Activated CD4-positive, alpha-beta T cell treated with anti-CD3 and anti-CD28 coated beads, Interleukin-2, amount 50 U/mL, for 16 hours (primary cell): ENCODE results near the gene TMEM178A.
"Not testable (repeated sequence)": the region's sequence is repeated elsewhere in the genome, so short reads cannot be mapped to it uniquely, and the experiment has no call there.

ENCODE experiments used
- DNase-seq: peaks from one replicate; pipeline ENCODE4 v3.0.0-alpha.2; 2020

Gene TMEM178A

DNA sequence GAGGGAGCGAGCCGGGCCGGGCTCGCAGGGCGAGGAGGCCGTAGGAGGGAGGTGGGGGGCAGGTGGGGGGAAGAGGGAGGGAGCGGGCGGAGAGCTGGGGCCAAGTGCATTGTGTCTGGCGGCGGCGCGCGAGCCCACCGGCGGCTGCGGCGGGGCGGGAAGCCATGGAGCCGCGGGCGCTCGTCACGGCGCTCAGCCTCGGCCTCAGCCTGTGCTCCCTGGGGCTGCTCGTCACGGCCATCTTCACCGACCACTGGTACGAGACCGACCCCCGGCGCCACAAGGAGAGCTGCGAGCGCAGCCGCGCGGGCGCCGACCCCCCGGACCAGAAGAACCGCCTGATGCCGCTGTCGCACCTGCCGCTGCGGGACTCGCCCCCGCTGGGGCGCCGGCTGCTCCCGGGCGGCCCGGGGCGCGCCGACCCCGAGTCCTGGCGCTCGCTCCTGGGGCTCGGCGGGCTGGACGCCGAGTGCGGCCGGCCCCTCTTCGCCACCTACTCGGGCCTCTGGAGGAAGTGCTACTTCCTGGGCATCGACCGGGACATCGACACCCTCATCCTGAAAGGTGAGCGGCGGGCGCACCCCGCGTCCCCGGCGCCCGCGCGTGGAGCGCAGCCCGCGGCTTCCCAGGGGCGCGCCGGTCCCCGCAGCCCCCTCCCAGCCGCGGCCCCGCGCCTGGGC, at the start of gene TMEM178A:
TSS of gene TMEM178A (plus strand) at position 107 of the 680 bp plus-strand sequence. CDS start at position 165, 58 bp downstream.
- DNase-seq, result no peak

DNA sequence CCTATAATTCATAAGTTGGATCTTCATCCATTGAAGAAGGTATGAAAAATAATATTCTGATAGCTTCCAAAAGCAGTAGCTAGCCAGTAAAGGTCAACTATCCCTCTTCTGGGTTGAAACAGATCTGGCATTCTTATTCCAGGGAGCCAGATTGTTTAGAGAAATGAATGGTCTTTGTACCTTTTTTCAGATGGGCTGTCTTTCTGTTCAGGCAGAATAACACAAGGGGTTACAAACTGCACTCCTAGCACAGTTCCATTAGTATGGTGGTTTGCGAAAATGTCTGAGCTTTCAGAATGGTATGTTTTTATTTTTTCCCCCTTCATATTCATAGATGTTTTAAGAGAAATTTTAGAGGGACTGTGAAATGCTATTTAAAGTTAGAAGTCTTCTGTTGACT, 47.5 kb upstream of the TMEM178A start:
- no peak for DNase-seq

DNA sequence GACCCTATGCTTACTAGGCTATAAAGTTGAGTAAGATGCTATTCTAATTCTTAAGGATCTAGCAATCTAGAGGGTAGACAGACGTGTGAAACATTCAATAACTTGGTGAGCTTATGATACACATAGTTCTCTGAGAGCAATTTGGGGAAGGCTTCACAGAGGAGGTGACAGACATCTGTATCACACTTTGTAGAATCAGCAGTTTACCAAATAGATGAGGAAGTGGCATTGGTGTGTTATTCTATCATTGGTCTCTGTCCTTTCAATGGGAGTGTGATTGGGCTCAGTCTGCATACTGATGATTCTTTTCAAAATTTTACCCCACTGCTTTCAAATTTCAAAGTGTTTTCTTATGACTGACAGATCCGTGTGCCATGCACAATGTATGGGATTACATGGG, 47.0 kb upstream of the TMEM178A start:
- no peak for DNase-seq

DNA sequence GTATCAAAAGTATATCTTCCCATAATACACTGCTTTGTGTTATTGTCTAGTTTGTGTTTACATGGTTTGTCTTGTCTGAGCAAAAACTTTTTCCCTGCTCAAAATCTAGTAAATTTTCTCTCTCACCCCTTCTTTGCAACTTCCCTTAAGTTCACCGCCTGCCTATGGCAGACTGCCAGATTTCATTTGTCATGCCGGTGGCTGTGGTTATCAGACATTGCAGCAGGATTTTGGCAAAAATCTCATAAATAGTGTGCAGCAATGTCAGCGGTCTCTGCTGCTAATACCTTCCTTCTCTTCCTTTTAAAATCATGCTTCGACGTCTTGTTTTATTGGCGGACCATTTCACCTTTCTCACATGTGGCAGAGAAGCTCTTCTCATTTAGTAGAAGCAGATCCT, 45.6 kb upstream of the TMEM178A start:
- no peak for DNase-seq

DNA sequence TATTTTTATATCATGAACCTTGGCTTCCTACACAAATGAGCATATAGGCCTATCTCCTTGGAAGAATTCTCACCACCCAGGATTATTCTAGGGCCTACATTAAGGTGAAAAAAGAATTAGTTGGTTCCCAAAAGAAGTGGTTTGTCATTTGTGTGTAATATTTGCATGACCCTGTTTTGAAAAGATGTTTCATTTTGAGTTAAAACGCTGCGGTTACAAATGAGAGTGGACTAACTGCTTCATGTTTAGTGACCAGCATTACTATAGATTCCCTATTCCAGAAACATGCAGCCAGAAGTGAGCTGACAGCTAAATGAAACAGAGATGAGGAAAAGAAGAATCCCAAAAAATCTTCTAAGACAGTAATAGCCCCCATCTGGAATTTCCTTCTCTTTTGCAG, 44.1 kb upstream of the TMEM178A start:
- no peak for DNase-seq

DNA sequence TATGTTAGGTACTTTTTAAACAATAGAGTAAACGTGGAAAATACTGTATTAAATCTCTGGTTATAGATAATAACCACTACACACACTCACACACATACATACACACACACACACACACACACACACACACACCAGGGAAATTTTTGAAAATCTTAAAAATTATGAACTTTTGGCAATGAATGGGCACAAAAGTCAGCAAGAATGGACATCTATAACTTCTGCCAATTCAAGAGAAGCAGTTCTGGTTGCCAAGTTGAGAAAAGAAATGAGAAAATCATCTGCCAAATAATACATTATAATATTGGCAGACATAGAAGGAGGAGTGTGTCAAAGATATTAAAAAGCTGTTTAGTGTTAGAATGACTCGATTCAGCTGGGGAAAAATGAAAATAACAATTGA, 42.9 kb upstream of the TMEM178A start:
- no peak for DNase-seq

DNA sequence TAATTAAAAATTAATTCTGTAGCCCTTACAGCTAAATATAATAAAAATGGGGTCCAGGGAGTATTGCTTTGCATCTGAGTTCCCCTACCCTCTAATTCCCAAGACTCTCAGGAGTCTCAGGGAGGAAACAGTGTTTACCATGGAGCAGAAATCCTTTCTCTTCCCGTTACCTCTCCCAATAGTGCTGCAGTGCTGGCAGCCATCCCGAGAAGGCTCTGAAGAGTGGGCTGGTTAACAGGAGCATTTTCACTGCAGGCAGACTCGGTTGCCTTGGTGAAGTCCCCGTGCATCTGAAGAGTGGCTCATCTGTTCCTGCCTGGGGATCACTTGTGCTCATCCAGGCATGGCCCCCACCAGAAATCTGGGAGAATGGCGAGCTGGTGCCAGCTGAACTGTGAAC, 41.8 kb upstream of the TMEM178A start:
- no peak for DNase-seq

DNA sequence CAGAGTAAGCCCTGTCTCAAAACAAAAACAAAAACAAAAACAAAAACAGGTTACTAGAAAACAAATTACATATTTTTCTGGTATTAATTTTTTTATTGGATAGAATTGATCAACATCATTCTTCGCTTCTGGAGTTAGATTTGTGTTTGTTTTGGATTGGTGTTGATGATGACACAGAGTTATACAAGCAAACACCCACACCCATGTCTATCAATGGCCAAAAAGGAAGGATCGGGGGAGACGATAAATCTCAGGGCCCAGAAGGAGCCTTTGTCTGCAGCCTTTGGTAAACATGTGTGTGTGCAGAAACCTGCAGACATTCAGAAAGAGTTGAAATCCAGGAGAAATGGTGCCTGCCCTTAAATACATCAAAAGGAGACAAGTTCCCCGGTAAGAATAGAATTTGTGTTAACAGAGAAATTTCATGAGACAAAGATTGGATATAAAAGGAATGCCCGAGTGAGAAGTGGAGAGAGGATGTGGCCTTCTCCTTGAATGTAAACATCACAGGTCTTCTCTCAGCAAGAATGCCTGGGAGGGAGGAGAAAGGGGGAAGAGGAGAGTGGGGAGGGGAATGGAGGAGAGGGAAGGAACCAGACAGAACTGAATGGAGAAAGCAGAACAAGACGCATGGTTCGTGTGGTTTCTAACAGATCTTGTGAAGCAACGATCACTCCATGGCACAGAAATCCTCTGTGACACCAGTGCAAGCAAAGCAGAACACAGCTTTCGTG, 40.4 kb upstream of the TMEM178A start:
- no peak for DNase-seq

DNA sequence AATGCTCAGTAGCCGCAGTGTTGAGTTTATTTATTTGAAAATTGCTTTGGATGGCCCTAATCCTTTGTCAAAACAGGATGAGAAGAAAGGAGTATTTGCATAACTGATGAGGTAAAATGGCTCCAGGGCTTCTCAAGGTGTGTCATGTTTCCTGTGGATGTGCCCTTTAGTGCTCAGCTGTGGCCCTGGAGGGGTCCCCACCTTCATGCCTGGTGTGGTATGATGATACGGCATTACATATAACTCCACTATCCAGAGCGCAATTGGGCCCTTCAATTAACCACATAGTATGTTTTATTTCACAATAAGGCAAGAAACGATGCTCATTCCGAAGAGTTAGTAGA, 39.8 kb upstream of the TMEM178A start:
- DNase-seq, result no peak

DNA sequence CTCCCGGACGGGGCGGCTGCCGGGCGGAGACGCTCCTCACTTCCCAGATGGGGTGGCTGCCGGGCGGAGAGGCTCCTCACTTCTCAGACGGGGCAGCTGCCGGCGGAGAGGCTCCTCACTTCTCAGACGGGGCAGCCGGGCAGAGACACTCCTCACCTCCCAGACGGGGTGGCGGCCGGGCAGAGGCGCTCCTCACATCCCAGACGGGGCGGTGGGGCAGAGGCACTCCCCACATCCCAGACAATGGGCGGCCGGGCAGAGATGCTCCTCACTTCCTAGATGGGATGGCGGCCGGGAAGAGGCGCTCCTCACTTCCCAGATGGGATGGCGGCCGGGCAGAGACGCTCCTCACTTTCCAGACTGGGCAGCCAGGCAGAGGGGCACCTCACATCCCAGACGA, 37.4 kb upstream of the TMEM178A start:
- not testable (repeated sequence) for DNase-seq

DNA sequence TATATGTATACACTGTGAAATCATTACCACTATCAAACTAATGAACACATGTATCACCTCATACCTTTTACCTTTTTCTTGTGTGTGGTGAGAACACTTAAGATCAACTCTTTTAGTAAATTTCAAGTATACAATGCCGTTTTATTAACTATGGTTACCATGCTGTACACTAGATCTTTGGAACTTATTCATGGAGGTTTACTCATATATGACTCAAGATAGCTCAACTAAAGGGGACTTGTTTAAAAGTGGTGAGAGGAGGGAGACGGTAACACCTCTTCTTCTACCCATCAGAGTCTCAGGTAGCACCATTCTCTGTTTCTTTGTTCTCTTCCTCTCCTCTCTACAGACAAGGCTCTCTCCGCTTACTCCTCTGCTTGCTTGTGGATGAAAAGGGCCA, 36.1 kb upstream of the TMEM178A start:
- no peak for DNase-seq

DNA sequence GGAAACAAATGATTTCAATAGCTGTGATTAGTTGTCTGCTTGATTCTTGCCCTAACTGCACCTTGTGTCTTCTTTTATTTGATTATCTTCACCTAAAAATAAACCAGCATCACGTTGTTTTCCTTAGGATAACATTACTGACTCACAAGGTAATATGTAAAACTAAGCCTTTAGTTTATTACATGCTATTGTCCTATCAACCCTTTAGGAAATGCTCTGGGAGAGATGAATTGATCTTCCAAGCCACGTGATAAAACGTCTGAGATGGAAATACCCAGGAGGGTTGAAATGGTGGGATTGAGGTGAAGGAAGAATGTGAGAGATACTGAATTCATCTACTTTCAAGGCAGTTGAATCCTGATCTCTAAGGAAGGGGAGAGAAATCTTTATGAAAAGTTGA, 34.5 kb upstream of the TMEM178A start:
- DNase-seq, result no peak

DNA sequence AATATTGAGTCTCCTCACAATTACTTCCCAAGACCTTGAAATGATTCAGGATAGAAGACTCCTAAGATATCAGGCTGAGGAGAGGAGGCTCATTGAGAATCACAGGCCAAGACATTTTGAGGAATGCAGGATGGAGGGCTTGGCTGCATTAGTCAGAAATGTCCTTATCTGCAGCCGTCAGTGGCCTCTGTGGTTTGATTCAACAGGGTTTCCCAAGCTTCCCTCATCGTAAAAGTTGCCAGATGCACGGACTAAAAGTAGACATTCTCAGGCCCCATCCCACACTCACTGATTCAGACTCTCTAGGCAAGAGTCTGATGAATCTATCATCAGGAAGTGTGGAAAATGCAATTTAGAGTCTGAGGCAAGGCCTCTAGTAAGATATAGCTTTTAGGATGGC, 34.0 kb upstream of the TMEM178A start:
- no peak for DNase-seq

DNA sequence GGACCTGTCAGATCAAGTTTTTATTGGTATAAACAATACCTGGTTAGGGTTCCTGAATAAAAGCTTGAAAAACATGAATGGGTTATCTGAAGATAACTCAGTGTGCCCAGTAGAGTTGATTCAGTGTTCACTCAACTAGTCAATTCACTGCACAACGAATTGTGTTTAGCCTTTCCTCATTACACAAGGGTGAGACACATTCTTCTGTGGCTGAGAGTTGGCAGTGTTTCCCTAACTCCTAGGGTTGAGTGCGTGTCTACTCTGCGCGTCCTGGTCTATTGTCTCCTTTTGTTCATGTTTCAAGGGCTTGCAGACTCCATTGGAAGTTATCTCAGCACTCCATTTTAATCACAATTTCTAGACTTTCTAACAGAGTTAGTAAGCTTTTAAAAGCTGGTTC, 32.8 kb upstream of the TMEM178A start:
- no peak for DNase-seq

DNA sequence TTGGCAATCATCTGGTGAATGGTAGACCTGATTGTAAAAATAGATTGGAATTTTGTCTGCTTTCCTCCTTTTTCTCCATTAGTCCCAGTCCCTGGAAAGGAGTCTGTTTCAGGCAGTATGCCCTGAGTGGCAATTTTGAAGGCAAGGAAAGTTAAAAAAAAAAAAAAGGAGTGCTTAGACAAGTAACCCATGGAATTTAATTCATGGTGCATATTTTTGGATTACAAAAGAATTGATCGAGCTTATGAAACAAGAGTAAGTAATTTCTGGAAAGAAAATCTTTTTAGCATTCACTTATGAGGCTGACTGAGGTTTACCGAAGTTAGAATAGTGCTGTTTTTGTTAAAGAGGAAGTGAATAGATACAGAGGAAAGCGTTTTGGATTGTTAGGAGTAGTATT, 29.4 kb upstream of the TMEM178A start:
- DNase-seq, result no peak

DNA sequence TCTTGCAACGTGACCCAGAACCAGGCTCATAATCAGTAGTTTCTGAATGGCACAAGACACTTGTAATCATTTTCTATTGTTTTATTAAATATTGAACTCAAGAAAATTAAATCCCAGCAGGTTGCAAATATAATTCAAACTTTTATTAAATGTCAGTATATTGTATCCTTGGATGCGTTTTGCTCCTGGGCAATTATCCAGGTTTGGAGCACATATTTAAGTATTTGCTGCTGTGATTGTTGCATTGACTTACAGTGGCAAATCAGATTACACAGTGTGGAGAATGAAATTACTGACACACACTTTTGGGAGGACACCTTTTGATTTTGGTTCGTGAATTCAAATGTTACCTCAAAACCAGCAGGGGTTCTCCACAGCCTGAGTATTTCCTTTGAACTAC, 27.1 kb upstream of the TMEM178A start:
- no peak for DNase-seq

DNA sequence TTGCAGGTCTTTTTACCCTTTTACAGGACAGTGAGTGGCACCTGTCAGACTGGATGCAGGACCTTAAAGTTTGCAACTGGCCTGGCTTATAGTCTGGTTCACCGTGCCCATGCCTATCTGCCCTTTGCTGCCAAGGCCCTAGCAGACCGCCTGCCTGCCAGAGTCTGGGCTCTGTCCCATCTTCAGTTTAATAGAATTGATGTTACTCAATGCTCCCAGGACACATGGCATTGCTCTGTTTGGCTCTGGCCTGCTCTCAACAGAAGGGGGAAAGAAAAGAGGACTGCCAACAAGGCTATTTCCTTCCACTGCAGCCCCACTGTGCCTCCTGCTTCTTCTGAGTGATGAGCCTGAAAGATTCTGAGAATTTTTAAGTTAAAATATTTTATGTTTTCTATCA, 25.6 kb upstream of the TMEM178A start:
- no peak for DNase-seq

DNA sequence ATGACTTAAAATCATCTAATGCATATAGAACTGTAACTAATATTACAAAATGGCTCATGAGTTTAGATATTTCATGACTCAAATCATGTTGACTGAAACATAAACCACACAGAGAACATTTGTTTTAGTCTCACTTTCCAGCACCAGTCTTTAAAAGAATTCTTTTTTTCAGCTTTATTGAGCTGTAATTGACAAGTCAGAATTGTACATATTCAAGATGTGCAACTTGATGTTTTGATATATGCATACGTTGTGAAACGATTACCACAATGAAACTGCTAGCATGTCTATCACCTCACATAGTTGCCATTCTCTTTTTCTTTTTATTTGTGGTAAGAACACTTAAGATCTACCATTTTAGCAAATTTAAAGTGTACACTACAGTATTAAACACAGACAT, 25.0 kb upstream of the TMEM178A start:
- DNase-seq, result no peak

DNA sequence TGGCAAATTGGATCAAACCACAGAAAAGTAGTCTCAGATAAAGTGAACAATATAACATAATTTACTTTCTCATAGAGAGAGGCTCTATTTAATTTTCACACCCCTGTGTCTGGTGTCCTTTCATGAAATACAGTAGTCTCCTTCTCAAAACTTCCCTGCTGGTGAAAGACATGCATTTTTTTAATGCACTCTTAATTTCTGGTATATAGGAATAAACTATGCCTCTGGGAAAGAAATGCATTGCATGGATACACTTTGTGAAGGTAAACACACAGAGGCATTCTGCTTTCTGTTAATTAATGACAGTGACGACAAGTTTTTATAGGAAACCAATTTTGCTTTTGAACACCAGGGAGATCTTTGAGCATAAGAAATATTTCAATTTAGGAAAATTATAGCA, 24.1 kb upstream of the TMEM178A start:
- DNase-seq, result no peak

DNA sequence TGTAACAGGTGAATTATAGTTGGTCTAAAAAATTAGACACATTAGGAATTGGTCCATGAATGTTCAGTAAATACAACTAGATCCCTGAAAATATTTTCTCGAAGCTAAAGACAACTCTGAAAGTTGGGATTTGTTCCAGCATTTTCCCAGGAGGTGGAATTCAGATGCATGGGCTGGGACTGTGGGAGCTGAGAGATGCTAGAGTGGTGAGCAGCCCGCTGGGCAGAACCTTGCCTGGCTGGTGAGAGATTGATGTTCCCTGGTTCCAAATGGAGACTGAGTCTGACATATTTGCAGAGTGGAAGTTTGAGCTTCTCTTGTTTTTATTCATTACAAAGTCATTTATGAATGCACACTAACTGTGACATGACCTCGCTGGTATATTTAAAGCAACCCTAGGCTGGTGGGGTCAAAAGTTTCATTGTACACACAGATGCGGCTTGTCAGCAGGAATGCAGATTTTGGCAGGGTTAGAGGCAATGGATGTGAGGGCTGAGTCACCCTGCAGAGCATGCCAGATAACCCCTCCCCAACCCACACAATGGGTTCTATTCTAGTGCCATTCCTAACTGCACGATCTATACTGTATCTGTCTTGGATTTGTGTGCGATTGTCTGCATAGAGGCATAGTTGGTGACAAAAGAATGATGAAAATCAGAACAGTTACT, 23.5 kb upstream of the TMEM178A start:
- DNase-seq, result no peak

DNA sequence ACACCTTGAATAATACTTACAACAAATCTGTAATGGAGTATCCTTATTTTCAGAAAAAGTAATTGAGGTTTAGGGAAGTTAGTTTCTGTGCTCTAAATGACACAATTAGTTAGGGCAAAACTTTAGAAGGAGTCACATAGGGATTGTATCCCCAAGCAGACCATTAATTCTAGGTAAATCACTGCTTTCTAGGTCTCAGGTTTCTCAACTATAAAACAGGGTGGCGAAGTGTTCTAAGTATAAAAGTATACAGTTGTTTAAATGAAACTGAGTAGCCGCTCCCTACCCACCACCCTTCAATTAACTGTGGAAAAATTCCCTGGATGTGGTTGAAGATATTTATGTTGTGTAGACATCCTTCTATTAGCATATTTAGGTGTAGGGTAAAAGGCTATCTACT, 19.9 kb upstream of the TMEM178A start:
- no peak for DNase-seq

DNA sequence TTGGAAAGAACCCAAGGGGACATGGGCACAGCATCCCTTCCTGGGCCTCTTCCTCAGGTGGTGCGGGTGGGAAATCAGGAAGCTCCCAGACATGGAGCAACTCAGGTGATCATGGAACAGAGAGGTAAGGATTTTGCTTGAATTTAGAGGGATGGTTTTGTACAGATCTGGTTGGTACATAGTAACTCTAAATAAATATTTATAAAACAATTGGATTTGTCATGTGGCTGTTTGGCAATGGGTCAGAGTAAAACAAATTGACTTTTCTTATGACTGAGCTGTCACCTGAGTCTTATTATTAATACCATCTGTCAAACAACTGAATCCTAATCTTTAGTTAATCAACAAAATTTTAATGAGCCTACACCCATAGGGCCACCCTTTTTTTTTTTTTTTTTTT, 19.4 kb upstream of the TMEM178A start:
- DNase-seq, result no peak

DNA sequence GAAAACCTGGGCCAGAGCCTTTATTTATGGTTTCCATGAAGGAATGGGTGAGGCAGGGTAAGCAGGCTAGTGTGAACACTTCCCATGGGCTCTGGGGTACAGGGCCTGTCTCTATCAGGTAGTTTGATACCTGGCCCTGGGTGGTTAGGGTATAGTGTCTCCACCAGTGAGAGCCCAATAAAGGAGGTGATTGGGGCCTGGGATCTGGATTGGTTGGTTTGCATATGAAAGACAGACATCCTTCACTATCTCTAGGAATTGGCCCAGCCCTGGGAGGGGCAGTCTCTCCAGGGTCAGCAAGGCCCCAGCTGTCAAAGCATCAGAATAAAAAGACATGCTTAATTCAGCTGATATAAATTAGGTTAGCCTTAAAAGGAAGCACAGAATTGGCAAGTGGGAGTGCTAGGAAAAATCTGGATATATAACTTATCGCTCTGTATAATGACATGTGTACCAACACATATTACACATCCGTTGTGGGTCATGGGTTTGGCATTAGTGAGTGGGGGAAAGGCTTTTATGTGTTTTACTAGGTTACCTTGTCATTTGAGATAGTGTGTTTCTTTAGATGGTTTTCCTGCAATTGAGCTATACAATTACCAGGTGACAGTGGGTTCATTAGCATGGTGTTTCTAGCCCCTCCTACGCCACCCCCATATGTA, 18.5 kb upstream of the TMEM178A start:
- DNase-seq, result no peak

DNA sequence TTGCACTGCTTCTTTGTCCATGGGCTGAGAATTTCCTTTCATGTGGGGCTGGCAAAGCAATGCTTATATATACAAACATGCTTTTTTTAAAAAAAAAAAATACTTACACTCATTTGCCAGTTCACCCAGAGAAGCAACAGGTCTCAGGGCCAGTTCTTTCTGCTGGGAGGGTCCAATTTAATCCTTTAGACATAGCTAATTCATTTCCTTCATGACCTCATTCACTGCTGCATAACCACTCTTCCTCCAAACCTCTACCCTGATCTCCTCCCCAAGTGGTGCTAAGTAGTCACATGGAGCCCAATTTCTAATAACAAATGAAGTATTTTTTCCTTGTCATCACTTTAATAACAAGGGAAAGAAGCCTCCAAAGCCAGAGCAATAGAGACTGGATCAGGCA, 17.1 kb upstream of the TMEM178A start:
- no peak for DNase-seq
